Muscle layer of duodenum (tissue), 2 donors: ENCODE measurements around the gene WDFY1.

Experiments
- H3K27ac ChIP-seq: one replicate; pipeline ENCODE4 v1.7.0; 2013; ENCODE audit warnings: mild to moderate bottlenecking, low read length
- H3K27me3 ChIP-seq: one replicate; pipeline ENCODE4 v1.7.0; 2013; ENCODE audit warnings: low read depth, mild to moderate bottlenecking, control low read depth, low read length
- H3K36me3 ChIP-seq, 2 donors: one replicate each; pipeline ENCODE4 v1.7.0; 2013; ENCODE audit warnings: low read length in 2 of 2, control low read depth in 1 of 2, mild to moderate bottlenecking in 1 of 2; ENCODE audit not compliant: insufficient read depth in 2 of 2, control insufficient read depth in 1 of 2
- H3K4me1 ChIP-seq, 2 donors: one replicate each; pipeline ENCODE4 v1.7.0; 2013; ENCODE audit warnings: low read length in 2 of 2, mild to moderate bottlenecking in 2 of 2, control low read depth in 1 of 2, moderate library complexity in 1 of 2; ENCODE audit not compliant: insufficient read depth in 2 of 2, control insufficient read depth in 1 of 2
- H3K4me3 ChIP-seq, 2 donors: one replicate each; pipeline ENCODE4 v1.7.0; 2013; ENCODE audit warnings: low read length in 2 of 2, low read depth in 1 of 2, mild to moderate bottlenecking in 1 of 2
- H3K9me3 ChIP-seq, 2 donors: one replicate each; pipeline ENCODE4 v1.7.0; 2013; ENCODE audit warnings: low read length in 2 of 2, control low read depth in 1 of 2, mild to moderate bottlenecking in 1 of 2; ENCODE audit not compliant: control insufficient read depth in 1 of 2
- donor health status: healthy.

Gene WDFY1

GRCh38 chr2:223923976-223924375 lies 21.2 kb downstream of the WDFY1 start:
- H3K36me3 ChIP-seq: peaks cover 0 to 6% of the 10 kb centered on the region in 2 donors
- H3K9me3 ChIP-seq: peaks cover 6 to 11% of the 10 kb centered on the region in 2 donors
- H3K27me3 ChIP-seq: no peaks in the 10 kb centered on the region
- H3K27ac ChIP-seq: no peak overlapping the region
- no peak overlapping the region for H3K4me3 ChIP-seq
- no peaks in the 10 kb centered on the region for H3K4me1 ChIP-seq

- no peak overlapping the region for H3K27ac ChIP-seq
- no peaks in the 10 kb centered on the region for H3K4me1 ChIP-seq
- peaks cover 2 to 6% of the 10 kb centered on the region in 2 donors for H3K9me3 ChIP-seq
- H3K36me3 ChIP-seq: peaks cover 0 to 5% of the 10 kb centered on the region in 2 donors
- no peak overlapping the region for H3K4me3 ChIP-seq
- H3K27me3 ChIP-seq: no peaks in the 10 kb centered on the region
These were observed 22.8 kb downstream of the WDFY1 start for GRCh38 chr2:223922308-223922707.

GRCh38 chr2:223921204-223921603 lies 23.9 kb downstream of the WDFY1 start:
- peaks cover 0 to 7% of the 10 kb centered on the region in 2 donors for H3K36me3 ChIP-seq
- no peaks in the 10 kb centered on the region for H3K4me1 ChIP-seq
- H3K9me3 ChIP-seq: no peaks in the 10 kb centered on the region
- H3K4me3 ChIP-seq: no peak overlapping the region
- no peaks in the 10 kb centered on the region for H3K27me3 ChIP-seq
- H3K27ac ChIP-seq: no peak overlapping the region

- H3K4me1 ChIP-seq: no peaks in the 10 kb centered on the region
- peaks cover 5 to 11% of the 10 kb centered on the region in 2 donors for H3K36me3 ChIP-seq
- no peak overlapping the region for H3K4me3 ChIP-seq
- no peaks in the 10 kb centered on the region for H3K27me3 ChIP-seq
- H3K9me3 ChIP-seq: no peaks in the 10 kb centered on the region
- H3K27ac ChIP-seq: no peak overlapping the region
These were observed 25.0 kb downstream of the WDFY1 start for GRCh38 chr2:223920109-223920508.

GRCh38 chr2:223918671-223919134 lies 26.4 kb downstream of the WDFY1 start:
- no peak overlapping the region for H3K4me3 ChIP-seq
- peaks cover 0 to 3% of the 10 kb centered on the region in 2 donors for H3K4me1 ChIP-seq
- H3K27ac ChIP-seq: no peak overlapping the region
- no peaks in the 10 kb centered on the region for H3K27me3 ChIP-seq
- H3K36me3 ChIP-seq: peaks cover 5 to 11% of the 10 kb centered on the region in 2 donors
- H3K9me3 ChIP-seq: no peaks in the 10 kb centered on the region

GRCh38 chr2:223916181-223916920 lies 28.8 kb downstream of the WDFY1 start:
- Histone ChIP-seq H3K27ac (no peak overlapping the region), H3K4me3 (no peak overlapping the region), H3K9me3 (no peaks in the 10 kb centered on the region), H3K27me3 (no peaks in the 10 kb centered on the region), H3K4me1 (peaks cover 0 to 3% of the 10 kb centered on the region in 2 donors), H3K36me3 (peaks cover 11% of the 10 kb centered on the region in 2 donors)

- no peak overlapping the region for H3K27ac ChIP-seq
- H3K27me3 ChIP-seq: no peaks in the 10 kb centered on the region
- H3K36me3 ChIP-seq: peaks cover 11% of the 10 kb centered on the region in 2 donors
- H3K9me3 ChIP-seq: no peaks in the 10 kb centered on the region
- H3K4me3 ChIP-seq: no peak overlapping the region
- peaks cover 0 to 3% of the 10 kb centered on the region in 2 donors for H3K4me1 ChIP-seq
These were observed 30.1 kb downstream of the WDFY1 start for GRCh38 chr2:223915071-223915470.

- H3K4me1 ChIP-seq: peaks cover under 1 to 3% of the 10 kb centered on the region in 2 donors
- H3K27ac ChIP-seq: no peak overlapping the region
- H3K9me3 ChIP-seq: no peaks in the 10 kb centered on the region
- H3K36me3 ChIP-seq: peaks cover 11% of the 10 kb centered on the region in 2 donors
- no peaks in the 10 kb centered on the region for H3K27me3 ChIP-seq
- no peak overlapping the region for H3K4me3 ChIP-seq
These were observed 30.8 kb downstream of the WDFY1 start for GRCh38 chr2:223914324-223914723.

GRCh38 chr2:223909001-223909741 lies 36.0 kb downstream of the WDFY1 start:
- Histone ChIP-seq H3K27ac (no peak overlapping the region), H3K4me3 (no peak overlapping the region)

GRCh38 chr2:223908304-223908998 lies 36.7 kb downstream of the WDFY1 start:
- Histone ChIP-seq H3K4me1 (peaks cover 0 to 5% of the 10 kb centered on the region in 2 donors), H3K27me3 (no peaks in the 10 kb centered on the region), H3K9me3 (no peaks in the 10 kb centered on the region), H3K4me3 (no peak overlapping the region), H3K27ac (no peak overlapping the region), H3K36me3 (peaks cover 12 to 13% of the 10 kb centered on the region in 2 donors)

More at GRCh38 chr2:223909001-223909741, 36.0 kb downstream of the WDFY1 start:
- Histone ChIP-seq H3K27me3 (no peaks in the 10 kb centered on the region), H3K4me1 (peaks cover 0 to 5% of the 10 kb centered on the region in 2 donors), H3K36me3 (peaks cover 6 to 12% of the 10 kb centered on the region in 2 donors), H3K9me3 (no peaks in the 10 kb centered on the region)

GRCh38 chr2:223905996-223906395 lies 39.1 kb downstream of the WDFY1 start:
- H3K27ac ChIP-seq: no peak overlapping the region
- H3K27me3 ChIP-seq: no peaks in the 10 kb centered on the region
- peaks cover 9 to 23% of the 10 kb centered on the region in 2 donors for H3K36me3 ChIP-seq
- no peaks in the 10 kb centered on the region for H3K9me3 ChIP-seq
- no peak overlapping the region for H3K4me3 ChIP-seq
- peaks cover 0 to 5% of the 10 kb centered on the region in 2 donors for H3K4me1 ChIP-seq
